ENCODE results near the gene WNT7B.
A peak's percentile ranks its signal among the peaks of the same experiment; 100 is the strongest.

WNT7B gene

DNA sequence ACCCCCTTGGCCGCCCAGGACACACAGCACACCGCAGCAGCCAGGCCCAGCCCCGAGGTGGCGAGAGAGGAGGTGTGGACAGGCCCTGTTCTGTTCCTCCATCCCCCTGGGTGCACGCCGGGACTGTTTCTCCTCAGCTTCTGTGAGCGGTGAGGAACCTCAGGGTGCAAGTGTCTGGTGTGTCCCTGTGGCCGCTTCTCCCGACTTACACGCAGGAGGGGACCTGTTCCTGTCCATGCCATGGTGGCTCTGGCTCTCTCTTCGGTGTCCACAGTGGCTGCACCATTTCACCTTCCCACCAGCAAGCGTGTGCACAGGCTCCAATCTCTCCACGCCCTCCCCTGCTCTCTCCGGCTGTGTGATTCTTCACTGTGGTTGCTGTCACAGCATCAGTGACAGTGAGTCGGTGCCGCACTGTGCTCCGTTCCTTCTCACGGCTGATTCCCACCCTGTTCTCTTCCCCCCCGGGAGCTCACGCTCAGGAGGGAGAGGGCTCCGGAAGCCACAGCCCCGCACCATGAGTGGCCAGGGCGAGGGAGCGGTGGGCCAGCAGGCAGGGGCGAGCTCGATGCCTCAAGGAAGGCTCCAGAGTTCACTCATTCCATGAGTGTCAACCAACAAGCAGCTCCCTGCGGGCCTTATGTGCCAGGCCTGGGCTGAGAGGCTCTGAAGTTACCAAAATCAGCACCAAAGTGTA lies 18.6 kb upstream of the WNT7B start:
- DNase-seq (ENCODE audit: low read depth in 3 of 3), result no peak

GRCh38 chr22:45994491-45995404 lies 17.8 kb upstream of the WNT7B start:
- DNase-seq (ENCODE audit: low read depth in 3 of 3), result peak; percentile 61 to 79 (median 70)

DNA sequence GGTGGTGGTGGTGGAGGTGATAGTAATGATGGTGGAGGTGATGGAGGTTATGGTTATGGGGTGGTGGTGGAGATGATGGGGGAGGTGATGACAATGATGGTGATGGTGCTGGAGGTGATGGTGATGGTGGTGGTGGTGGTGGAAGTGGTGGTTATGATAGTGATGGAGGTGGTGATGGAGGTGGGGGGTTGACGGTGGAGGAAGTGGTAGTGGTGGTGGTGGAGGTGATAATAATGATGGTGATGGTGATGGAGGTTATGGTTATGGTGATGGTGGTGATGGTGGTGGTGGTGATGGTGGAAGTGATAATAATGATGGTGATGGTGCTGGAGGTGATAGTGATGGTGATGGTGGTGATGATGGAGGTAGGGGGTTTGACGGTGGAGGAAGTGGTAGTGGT lies 16.9 kb upstream of the WNT7B start:
- DNase-seq (ENCODE audit: low read depth in 3 of 3), result no peak

DNA sequence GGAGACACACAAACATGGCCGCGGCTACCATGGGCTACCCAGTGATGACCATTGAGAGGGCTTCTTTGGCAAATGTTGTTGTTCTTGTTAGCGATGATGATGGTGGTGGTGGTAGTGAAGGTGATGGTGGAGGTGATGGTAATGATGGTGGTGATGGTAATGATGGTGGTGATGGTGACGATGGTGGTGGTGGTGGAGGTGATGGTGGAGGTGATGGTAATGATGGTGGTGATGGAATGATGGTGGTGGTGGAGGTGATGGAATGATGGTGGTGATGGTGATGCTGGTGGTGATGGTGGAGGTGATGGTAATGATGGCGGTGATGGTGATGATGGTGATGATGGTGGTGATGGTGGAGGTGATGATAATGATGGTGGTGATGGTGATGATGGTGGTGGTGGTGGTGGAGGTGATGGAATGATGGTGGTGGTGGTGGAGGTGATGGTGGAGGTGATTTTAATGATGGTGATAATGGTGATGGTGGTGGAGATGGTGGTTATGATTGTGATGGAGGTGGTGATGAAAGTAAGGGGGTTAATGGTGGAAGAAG lies 16.3 kb upstream of the WNT7B start:
- DNase-seq (ENCODE audit: low read depth in 3 of 3), result no peak

- no peak for DNase-seq (ENCODE audit: low read depth in 3 of 3)
Observed at GRCh38 chr22:45992737-45993136, 15.8 kb upstream of the WNT7B start.

GRCh38 chr22:45991098-45991497 lies 14.1 kb upstream of the WNT7B start:
- no peak for DNase-seq (ENCODE audit: low read depth in 3 of 3)

DNA sequence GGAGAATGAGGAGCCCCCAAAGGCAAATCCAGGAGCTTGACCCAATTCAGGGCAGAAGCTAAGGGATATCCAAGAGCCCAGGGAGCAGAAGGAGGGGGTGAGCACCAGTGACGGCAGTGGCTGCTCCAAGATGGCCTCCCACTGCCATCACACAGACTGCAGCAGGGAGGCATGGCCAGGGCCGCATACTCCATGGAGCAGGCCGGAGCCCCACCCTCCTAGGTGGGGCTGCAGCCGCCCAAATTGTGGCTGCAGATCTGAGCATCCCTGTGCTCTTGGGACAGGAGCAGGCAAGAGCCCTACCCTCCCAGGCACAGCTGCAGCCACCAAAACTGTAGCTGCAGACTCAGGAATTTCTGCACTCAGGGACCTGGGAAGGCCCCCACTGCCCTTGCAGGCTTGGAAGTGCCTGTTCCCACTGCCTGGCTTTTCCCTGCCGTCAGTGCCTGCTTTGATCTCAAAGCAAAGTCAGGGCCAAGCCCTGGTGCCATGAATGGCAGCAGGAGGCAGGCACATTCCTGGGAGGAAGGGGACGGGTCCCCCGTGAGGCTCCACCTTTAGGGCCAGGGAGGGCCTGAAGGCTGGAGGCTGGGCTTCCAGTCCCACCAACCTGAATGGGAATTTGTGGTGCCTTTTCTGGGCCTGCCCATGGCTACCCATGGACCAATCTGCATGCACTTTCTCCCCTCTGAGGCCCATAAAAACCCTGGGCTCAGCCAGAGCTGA lies 10.3 kb upstream of the WNT7B start:
- DNase-seq (ENCODE audit: low read depth in 3 of 3), result no peak

DNA sequence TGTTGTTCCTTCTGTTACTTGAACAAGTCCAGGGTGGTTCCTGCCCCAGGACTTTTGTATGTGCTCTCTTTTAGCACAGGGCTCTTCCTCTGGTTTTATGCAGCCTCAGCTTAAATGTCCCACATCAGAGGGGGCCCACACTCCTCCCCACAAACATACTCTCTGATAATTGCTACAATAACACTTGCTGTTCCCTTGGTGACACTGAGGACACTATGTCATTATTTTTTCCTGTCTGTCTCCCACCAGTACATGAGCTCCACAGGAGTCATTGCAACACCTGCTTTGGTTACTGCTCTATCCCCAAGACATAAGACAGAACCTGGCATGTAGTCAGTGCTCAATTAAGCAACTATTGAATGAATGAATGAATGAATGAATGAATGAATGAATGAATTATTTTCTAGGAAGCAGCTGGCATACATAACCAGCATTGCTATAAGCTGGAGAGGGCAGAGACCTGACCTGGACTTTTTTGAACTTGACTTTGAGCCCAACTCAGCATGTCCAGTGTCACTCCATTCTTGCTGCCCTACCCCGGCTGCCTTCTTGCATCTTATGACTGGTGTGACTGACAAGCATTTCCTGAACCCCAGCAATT lies 7.5 kb upstream of the WNT7B start:
- DNase-seq (ENCODE audit: low read depth in 3 of 3), result no peak

DNA sequence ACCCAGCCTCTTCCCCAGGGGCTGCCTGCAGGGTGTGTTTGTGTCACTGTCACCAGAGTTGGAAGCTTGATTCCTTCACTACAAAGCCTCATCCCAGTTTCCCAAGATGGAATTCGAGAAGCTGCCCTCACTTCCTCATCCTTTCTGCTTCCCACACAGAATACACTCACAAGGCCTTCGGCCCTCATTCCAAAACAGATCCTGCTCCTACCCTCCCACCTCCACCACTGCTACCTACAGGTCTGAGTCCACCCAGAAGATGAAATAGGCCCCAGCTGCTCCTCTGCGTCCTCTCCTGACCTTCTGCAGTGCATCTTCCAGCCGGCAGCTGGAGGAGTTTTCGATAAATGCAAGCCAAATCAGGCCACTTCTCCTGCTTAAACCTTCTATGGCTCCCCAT lies 6.8 kb upstream of the WNT7B start:
- DNase-seq (ENCODE audit: low read depth in 3 of 3), result no peak

- no peak for DNase-seq (ENCODE audit: low read depth in 3 of 3)
Observed at GRCh38 chr22:45980761-45981160, 3.8 kb upstream of the WNT7B start.

DNA sequence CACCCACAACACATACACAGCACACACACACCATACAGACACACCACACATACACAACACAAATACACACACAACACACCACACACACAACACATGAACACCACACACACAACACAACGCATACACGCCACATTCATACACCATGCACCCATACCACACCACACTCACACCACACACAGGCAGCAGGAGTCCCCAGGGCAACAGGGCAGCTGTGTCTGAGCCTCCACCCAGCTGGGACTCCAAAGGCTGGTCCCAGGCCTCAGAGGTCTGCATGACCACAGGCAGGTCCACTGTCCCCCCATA lies 3.3 kb upstream of the WNT7B start:
- DNase-seq (ENCODE audit: low read depth in 3 of 3), result no peak

DNA sequence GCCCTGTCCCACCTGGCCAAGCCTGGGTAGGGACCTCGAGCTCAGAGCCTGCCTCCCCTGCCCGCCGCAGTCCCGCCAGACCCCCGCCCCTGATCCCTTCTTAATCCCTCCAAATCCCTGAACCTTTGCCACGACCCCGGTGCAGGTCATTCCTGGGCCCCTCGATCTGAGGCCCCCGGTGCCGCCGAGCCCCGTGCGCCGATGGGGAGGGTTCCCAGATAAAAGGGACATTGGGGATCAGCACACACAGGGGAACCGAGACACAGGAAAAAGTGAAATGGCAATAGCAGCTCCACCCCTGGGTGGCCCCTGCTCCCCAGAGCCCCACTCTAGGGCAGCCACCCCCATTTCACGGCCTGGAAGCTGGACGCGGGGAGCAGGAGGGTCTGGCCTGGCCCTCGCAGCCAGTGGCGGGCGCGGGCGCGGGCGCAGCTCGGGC lies 1.3 kb upstream of the WNT7B start:
- no peak for DNase-seq (ENCODE audit: low read depth in 3 of 3)

DNA sequence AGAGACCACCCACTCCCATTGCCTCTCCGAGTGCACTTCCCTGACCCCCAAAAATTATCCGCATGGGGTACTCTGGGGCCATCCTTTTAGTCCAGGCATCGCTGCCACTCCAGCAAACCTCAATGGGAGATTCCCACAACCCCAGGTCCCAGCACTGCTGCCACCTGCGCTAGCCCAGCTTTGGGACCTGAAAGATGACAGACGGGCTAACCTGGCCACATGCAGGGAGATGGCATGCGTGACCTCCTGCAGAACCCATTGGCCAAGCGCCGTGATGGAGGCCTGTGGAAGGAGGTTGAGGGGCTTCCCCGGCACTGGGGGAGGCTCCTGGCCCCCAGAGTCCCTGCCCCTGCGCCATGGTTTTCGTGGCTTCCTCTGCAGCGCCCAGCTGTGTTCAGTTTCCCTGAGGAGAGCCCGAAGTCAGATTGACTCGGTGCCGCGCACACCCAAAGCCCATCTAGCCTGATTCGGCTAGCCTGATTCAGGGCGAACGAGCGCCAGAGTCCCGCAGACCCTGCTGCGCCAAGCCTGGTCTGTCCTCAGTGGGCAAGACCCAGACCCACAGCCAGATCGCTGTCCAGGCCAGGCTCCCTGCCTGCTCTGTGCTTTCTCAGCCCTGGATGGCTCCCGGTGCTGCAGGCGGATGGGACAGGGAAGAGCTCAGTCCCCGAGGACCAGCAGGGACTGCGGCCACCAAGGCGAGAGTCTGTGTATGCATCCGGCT lies 751 bp upstream of the WNT7B start:
- no peak for DNase-seq (ENCODE audit: low read depth in 3 of 3)

GRCh38 chr22:45976254-45977002 lies 534 bp downstream of the WNT7B start:
- DNase-seq (ENCODE audit: low read depth in 3 of 3), result no peak

- no peak for DNase-seq (ENCODE audit: low read depth in 3 of 3)
Observed at GRCh38 chr22:45975164-45976161, 1.5 kb downstream of the WNT7B start.

DNA sequence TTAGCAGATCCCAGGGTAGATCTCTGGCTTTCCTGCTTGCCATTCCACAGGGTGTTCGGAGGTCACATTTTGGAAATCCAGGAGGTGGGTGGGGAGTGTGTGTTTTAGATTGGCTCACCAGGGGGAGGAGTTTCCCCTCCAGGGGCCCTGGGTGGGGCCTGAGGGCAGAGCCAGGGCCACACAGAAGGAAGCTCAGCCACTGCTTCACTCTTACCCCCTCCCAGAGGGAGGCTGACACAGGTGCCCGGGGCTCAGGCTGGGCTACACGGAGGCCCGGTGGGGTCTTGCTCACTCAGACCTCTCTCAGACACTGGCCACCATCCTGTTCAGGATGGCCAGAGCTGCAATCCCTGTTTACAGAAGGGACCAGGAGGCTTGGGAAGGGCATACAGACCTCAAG lies 2.5 kb downstream of the WNT7B start:
- no peak for DNase-seq (ENCODE audit: low read depth in 3 of 3)

GRCh38 chr22:45972889-45973253 lies 4.1 kb downstream of the WNT7B start:
- no peak for DNase-seq (ENCODE audit: low read depth in 3 of 3)

- DNase-seq (ENCODE audit: low read depth in 3 of 3), result no peak
Observed at GRCh38 chr22:45972091-45972888, 4.7 kb downstream of the WNT7B start.
